NCI-H345 treated with DMSO at 0.1 percent for 48 hours (cell line): ENCODE results near the gene SYT7.

Experiments used
- DNase-seq: peaks from one replicate; lab custom pipeline; 2025; ENCODE audit not compliant: unreplicated experiment; lab: John Stamatoyannopoulos, UW

SYT7 gene

GRCh38 chr11:61539006-61539405 lies 41.9 kb downstream of the SYT7 start:
- DNase-seq: no peak

GRCh38 chr11:61538636-61538961 lies 42.3 kb downstream of the SYT7 start:
- DNase-seq: no peak

- no peak for DNase-seq
Observed at GRCh38 chr11:61537326-61537725, 43.5 kb downstream of the SYT7 start.

GRCh38 chr11:61536676-61537270 lies 44.1 kb downstream of the SYT7 start:
- DNase-seq: no peak

GRCh38 chr11:61535998-61536675 lies 44.7 kb downstream of the SYT7 start:
- DNase-seq: no peak

- no peak for DNase-seq
Observed at GRCh38 chr11:61534933-61535839, 45.7 kb downstream of the SYT7 start.

GRCh38 chr11:61534025-61534932 lies 46.6 kb downstream of the SYT7 start:
- no peak for DNase-seq

GRCh38 chr11:61533401-61533800 lies 47.5 kb downstream of the SYT7 start:
- DNase-seq: peak; percentile 53

- no peak for DNase-seq
Observed at GRCh38 chr11:61533039-61533375, 47.9 kb downstream of the SYT7 start.

GRCh38 chr11:61532134-61533038 lies 48.5 kb downstream of the SYT7 start:
- DNase-seq: no peak

- DNase-seq: no peak
Observed at GRCh38 chr11:61531044-61531443, 49.8 kb downstream of the SYT7 start.

GRCh38 chr11:61529537-61530225 lies 51.2 kb downstream of the SYT7 start:
- no peak for DNase-seq

- no peak for DNase-seq
Observed at GRCh38 chr11:61528114-61528513, 52.8 kb downstream of the SYT7 start.

- no peak for DNase-seq
Observed at GRCh38 chr11:61526956-61527731, 53.7 kb downstream of the SYT7 start.

- DNase-seq: no peak
Observed at GRCh38 chr11:61526229-61526628, 54.6 kb downstream of the SYT7 start.

GRCh38 chr11:61524963-61525587 lies 55.8 kb downstream of the SYT7 start:
- DNase-seq: no peak

- no peak for DNase-seq
Observed at GRCh38 chr11:61524446-61524845, 56.4 kb downstream of the SYT7 start.

GRCh38 chr11:61522881-61523280 lies 58.0 kb downstream of the SYT7 start:
- no peak for DNase-seq
